Activated CD4-positive, alpha-beta T cell treated with anti-CD3 and anti-CD28 coated beads, Interleukin-2, amount 10 ng/mL, durations not matched to agents 7 days and 5 days (primary cell): ENCODE data around the gene OR5B17. TPM values are rescaled to one million over a fixed set of nuclear protein-coding genes. Genes with fewer than 3 reads are reported as not detected.

Experiments
- total RNA-seq, 2 experiments: library from RNA; stranded (reverse); gene quantifications; one replicate each; pipeline ENCODE4 v1.2.3, GENCODE V29; 2021

OR5B17 gene
- total RNA-seq, 2 experiments from 2014 or later: not detected

Other genes starting within 250 kb of the OR5B17 start
- gene OR9I1, start 233.5 kb downstream of the OR5B17 start, total RNA-seq: not detected
- gene OR9Q2, start 170.0 kb downstream of the OR5B17 start, total RNA-seq: not detected
- not detected for gene OR1S2, start 154.9 kb downstream of the OR5B17 start, total RNA-seq
- gene OR1S1, start 146.3 kb downstream of the OR5B17 start, total RNA-seq: not detected
- gene OR10Q1, start 130.2 kb downstream of the OR5B17 start, total RNA-seq: not detected
- not detected for gene OR10W1, start 90.8 kb downstream of the OR5B17 start, total RNA-seq
- gene OR5B3, start 47.8 kb upstream of the OR5B17 start, total RNA-seq: not detected
- gene OR5B2, start 69.1 kb upstream of the OR5B17 start, total RNA-seq: not detected
- not detected for gene OR5B12, start 83.2 kb upstream of the OR5B17 start, total RNA-seq
- under 1 TPM in 1 of 2 experiments, not detected in 1; 0.37 TPM for gene OR5B21, start 149.0 kb upstream of the OR5B17 start, total RNA-seq
- 100 to 1,000 TPM; 148 to 208 TPM for gene LPXN, start 216.8 kb upstream of the OR5B17 start, total RNA-seq
- gene ZFP91, start 220.0 kb upstream of the OR5B17 start, total RNA-seq: 10 to 100 TPM; 48.8 to 60.9 TPM